ENCODE measurements around the gene CD81. TPM values are rescaled to one million over a fixed set of nuclear protein-coding genes. Genes with fewer than 3 reads are reported as not detected.
A peak's percentile ranks its signal among the peaks of the same experiment; 100 is the strongest.

The CD81 gene
- total RNA-seq, 4 donors from 2014 or later: 327 to 576 (median 541) TPM

DNA sequence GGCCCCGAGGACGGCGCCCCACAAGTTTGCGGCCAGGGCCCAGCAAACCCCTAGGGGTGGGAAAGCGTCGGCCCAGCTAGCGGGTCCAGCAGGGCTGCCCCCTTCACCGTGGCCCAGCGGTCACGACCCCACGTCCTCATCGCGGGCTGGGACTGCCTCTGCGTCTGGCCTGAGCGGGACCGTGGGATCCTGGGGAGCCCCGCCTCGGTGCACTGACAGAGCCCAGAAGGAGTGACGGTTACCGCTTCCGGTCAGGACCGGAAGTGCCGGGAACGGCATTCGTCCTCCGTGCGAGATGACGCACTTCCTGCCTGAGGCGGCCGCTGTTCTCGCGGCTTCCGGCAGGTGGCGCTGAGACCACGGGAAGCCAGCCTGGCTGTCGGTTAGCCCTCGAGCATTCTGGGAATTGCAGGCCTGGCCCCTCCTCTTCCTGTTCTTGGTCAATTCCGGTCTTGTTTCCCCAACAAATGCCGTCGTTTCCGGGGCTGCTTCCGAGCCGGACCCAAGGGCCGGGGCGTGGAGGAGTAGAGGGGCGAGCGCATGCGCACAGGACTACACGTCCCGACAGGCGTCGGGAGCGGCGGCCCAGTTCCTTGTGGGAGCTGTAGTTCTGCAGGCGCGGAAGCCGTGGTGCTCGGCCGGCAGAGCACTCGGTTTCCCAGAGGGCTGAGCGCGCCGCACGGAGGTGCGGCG is 23.1 kb downstream of the CD81 start, which contains the start of gene TSSC4:
TSS of gene TSSC4 (plus strand) at position 682 of the 693 bp plus-strand sequence. CDS start 1,884 bp downstream, outside the sequence.
- TF ChIP-seq, protein P1, sequence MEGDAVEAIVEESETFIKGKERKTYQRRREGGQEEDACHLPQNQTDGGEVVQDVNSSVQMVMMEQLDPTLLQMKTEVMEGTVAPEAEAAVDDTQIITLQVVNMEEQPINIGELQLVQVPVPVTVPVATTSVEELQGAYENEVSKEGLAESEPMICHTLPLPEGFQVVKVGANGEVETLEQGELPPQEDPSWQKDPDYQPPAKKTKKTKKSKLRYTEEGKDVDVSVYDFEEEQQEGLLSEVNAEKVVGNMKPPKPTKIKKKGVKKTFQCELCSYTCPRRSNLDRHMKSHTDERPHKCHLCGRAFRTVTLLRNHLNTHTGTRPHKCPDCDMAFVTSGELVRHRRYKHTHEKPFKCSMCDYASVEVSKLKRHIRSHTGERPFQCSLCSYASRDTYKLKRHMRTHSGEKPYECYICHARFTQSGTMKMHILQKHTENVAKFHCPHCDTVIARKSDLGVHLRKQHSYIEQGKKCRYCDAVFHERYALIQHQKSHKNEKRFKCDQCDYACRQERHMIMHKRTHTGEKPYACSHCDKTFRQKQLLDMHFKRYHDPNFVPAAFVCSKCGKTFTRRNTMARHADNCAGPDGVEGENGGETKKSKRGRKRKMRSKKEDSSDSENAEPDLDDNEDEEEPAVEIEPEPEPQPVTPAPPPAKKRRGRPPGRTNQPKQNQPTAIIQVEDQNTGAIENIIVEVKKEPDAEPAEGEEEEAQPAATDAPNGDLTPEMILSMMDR (IDR thresholded peaks at IDR 0.05): peak in 3 of 4 experiments; percentile 73 to 95 (median 93)
- TF ChIP-seq POLR2AphosphoS5 (IDR thresholded peaks at IDR 0.05) (peak; percentile 98), POLR2A (IDR thresholded peaks at IDR 0.05) (peak; percentile 90 to 93), EP300 (IDR thresholded peaks at IDR 0.05) (peak; percentile 7)
- H3K36me3 ChIP-seq: peaks cover 0 to 64% of the 10 kb centered on the region in 2 donors
- H3K27ac ChIP-seq: peak within 1 kb of the TSS; percentile 96 to 99 (median 98)
- peak within 1 kb of the TSS; percentile 86 to 92 for H3K4me3 ChIP-seq
- no peaks in the 10 kb centered on the region for H3K27me3 ChIP-seq
- no peaks in the 10 kb centered on the region for H3K9me3 ChIP-seq
- H3K4me1 ChIP-seq: peaks cover 0 to 38% (median 24%) of the 10 kb centered on the region in 3 donors
- no CpG with 5 or more reads among the region's 66 CpGs for WGBS, 2 donors (ENCODE audit: low coverage in 1 of 2)
- ATAC-seq: peak; percentile 95

DNA sequence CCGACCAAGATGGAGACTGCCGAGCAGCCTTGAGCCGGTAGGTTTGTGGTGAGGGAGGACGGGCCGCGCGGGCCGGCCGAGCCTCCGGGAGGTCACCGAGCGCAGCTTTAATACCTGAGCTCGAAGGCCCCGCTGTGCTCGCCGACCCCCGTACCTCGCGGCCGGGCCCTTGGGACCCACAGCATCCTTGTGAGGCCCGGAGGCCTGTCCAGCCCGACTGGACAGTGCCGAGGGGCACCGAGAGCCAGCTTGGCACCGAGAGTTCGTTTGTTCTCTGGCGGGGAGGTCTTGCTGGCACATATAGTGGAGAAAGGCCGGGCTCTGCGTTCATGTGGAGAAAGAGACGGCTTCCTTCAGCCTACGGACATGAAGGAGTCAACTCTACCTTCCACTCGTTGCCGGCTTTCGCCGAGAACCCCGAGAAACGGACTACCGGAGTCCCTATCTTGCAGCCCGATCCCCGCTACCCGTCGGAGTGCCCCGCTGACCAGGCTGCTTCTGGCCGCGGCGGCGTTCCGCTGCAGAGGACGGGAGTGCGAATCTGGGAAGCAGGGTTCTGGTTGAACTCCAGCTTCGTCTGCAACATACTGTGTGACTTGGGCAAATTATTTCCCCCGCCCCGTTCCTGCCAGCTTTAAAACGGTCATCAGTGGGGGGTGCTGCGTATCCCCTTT is 23.8 kb downstream of the CD81 start:
- WGBS, 2 donors (ENCODE audit: low coverage in 1 of 2): 0% methylated on average over 8 of the region's 55 CpGs; no CpG with 5 or more reads in 1 of the 2 donors
- peak; percentile 2 for ATAC-seq

DNA sequence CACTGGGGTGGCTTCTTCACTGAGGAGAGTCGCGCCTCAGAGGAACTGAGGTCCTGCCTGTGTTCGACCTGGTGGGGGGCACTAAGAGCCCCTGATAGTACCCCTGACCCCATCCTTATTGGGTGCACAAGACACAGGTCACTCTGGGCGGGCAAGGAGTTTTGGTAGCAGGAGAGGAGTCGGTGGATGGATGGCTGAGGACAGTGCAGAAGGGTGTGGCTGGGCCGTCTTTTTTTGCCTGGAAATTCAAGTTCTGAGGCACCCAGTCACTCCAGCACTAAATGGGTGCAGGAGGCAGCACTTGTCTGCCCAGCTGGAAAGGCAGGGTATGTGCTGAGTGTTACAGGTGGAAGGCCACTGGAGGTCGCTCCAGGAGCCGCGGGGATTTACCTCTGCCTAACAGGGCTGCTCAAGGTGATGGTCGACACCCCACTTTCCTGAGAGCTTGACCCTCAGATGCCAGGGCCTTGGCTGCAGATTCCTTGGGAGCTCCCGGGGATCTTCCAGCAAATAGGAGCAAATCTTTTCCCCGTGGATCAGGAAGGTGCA is 24.4 kb downstream of the CD81 start:
- Histone ChIP-seq H3K4me1 (peaks cover 0 to 34% (median 24%) of the 10 kb centered on the region in 3 donors), H3K4me3 (peak overlapping the region; percentile 86 to 92), H3K36me3 (peaks cover 0 to 51% of the 10 kb centered on the region in 2 donors), H3K27ac (peak overlapping the region in 3 of 4 donors; percentile 92 to 98 (median 96)), H3K9me3 (no peaks in the 10 kb centered on the region), H3K27me3 (no peaks in the 10 kb centered on the region)
- no peak for ATAC-seq
- 67% methylated on average over 3 of the region's 12 CpGs; no CpG with 5 or more reads in 1 of the 2 donors for WGBS, 2 donors (ENCODE audit: low coverage in 1 of 2)
- TF ChIP-seq, protein P1 (IDR thresholded peaks at IDR 0.05): no peak
- TF ChIP-seq POLR2A (IDR thresholded peaks at IDR 0.05) (no peak), EP300 (IDR thresholded peaks at IDR 0.05) (no peak), POLR2AphosphoS5 (IDR thresholded peaks at IDR 0.05) (no peak)

More for the DNA sequence above, 23.8 kb downstream of the CD81 start:
- peak overlapping the region; percentile 82 to 98 (median 94) for H3K27ac ChIP-seq
- H3K4me1 ChIP-seq: peaks cover 0 to 34% (median 24%) of the 10 kb centered on the region in 3 donors
- H3K4me3 ChIP-seq: peak overlapping the region; percentile 86 to 92
- no peaks in the 10 kb centered on the region for H3K27me3 ChIP-seq
- H3K9me3 ChIP-seq: no peaks in the 10 kb centered on the region
- H3K36me3 ChIP-seq: peaks cover 0 to 57% of the 10 kb centered on the region in 2 donors
- TF ChIP-seq, protein P1 (IDR thresholded peaks at IDR 0.05): no peak
- TF ChIP-seq POLR2A (IDR thresholded peaks at IDR 0.05): peak; percentile 44 to 47

DNA sequence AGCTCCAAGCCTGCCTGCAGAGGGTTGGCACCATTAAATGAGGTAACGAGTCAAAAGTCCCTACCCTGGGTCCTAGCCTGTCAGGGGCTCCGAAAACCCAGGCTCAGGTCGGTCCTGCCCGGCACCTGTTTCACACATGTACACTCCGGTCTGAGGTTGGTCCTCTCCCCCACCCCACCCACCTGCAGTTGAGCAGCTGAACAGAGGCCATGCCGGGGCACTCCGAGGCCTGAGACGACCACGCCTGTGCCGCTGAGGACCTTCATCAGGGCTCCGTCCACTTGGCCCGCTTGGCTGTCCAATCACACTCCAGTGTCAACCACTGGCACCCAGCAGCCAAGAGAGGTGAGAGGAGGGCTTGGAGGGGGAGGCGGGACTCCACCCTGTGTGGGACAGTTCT is 25.0 kb downstream of the CD81 start:
- 60% methylated on average over 1 of the region's 13 CpGs; no CpG with 5 or more reads in 1 of the 2 donors for WGBS, 2 donors (ENCODE audit: low coverage in 1 of 2)
- Histone ChIP-seq H3K9me3 (no peaks in the 10 kb centered on the region), H3K36me3 (peaks cover 0 to 45% of the 10 kb centered on the region in 2 donors), H3K4me1 (peaks cover 0 to 34% (median 24%) of the 10 kb centered on the region in 3 donors), H3K4me3 (peak overlapping the region in 1 of 2 donors; percentile 92), H3K27ac (peak overlapping the region in 1 of 4 donors; percentile 98), H3K27me3 (no peaks in the 10 kb centered on the region)
- ATAC-seq: no peak
- TF ChIP-seq POLR2AphosphoS5 (IDR thresholded peaks at IDR 0.05): no peak
- TF ChIP-seq EP300 (IDR thresholded peaks at IDR 0.05): no peak
- TF ChIP-seq, protein P1 (IDR thresholded peaks at IDR 0.05): no peak
- TF ChIP-seq POLR2A (IDR thresholded peaks at IDR 0.05): no peak

Data from gastroesophageal sphincter (tissue), 4 donors.